ENCODE measurements around the gene BTBD1.

The BTBD1 gene

GRCh38 chr15:82985688-82986441, 81.2 kb downstream of the BTBD1 start, which contains the start of gene RAMAC:
Gene RAMAC (plus strand): TSS chr15:82986210. CDS start chr15:82989019, 2,809 bp downstream.
- DNase-seq: peak; percentile 85

GRCh38 chr15:82980981-82981380, 86.1 kb downstream of the BTBD1 start:
- no peak for DNase-seq

GRCh38 chr15:82979726-82980125, 87.3 kb downstream of the BTBD1 start:
- DNase-seq: no peak

GRCh38 chr15:82978438-82978837, 88.6 kb downstream of the BTBD1 start:
- no peak for DNase-seq

GRCh38 chr15:82977076-82977475, 90.0 kb downstream of the BTBD1 start:
- no peak for DNase-seq

- no peak for DNase-seq
These were observed 94.1 kb downstream of the BTBD1 start for GRCh38 chr15:82972990-82973389.

- DNase-seq: no peak
These were observed 95.7 kb downstream of the BTBD1 start for GRCh38 chr15:82971218-82971984.

GRCh38 chr15:82970696-82971095, 96.4 kb downstream of the BTBD1 start:
- DNase-seq: no peak

- no peak for DNase-seq
These were observed 96.9 kb downstream of the BTBD1 start for GRCh38 chr15:82970078-82970686.

GRCh38 chr15:82969353-82969752, 97.7 kb downstream of the BTBD1 start:
- no peak for DNase-seq

- no peak for DNase-seq
These were observed 99.0 kb downstream of the BTBD1 start for GRCh38 chr15:82968066-82968465.

- no peak for DNase-seq
These were observed 100.4 kb downstream of the BTBD1 start for GRCh38 chr15:82966671-82967071.

Measured in activated CD4-positive, CD25-positive, alpha-beta regulatory T cell treated with anti-CD3 and anti-CD28 coated beads, Interleukin-2, amount 50 U/mL, for 72 hours (primary cell).